IMR-90 (cell line): Measurements from ENCODE around the gene EDEM3. TPM values are rescaled to one million over a fixed set of nuclear protein-coding genes. Genes with fewer than 3 reads are reported as not detected.

Experiments used
- ATAC-seq: fragments of 200-7000 bp; cut with Tn5 transposase; 2 replicates; pipeline ENCODE4 v1.9.1; 2020; ENCODE audit warnings: low read depth, mild to moderate bottlenecking, moderate library complexity
- BruUV-seq: library from RNA; stranded (reverse); fragments of 400-500 nt; replicated peaks from 2 replicates; lab custom pipeline; 2021; lab: Mats Ljungman, UMichigan
- CTCF ChIA-PET: fragments of 300-600 bp; formaldehyde crosslinking; extraction: SDS; loops from one replicate; lab custom pipeline; 2021; ENCODE audit warnings: antibody characterized with exemption; lab: Yijun Ruan, JAX
- POLR2A ChIA-PET: fragments of 300-600 bp; sonication (Branson Sonifier 250); formaldehyde crosslinking; loops from one replicate; lab custom pipeline; 2022; ENCODE audit warnings: antibody characterized with exemption; ENCODE audit not compliant: unreplicated experiment; lab: Charles Lee
- DNase-seq: peaks from one replicate; pipeline ENCODE4 v3.0.0; 2013
- H2AFZ ChIP-seq: replicated peaks from 2 replicates; pipeline ENCODE3; 2013; ENCODE audit warnings: low read length, mild to moderate bottlenecking; ENCODE audit not compliant: poor library complexity
- H2AK5ac ChIP-seq: 2 replicates; pipeline ENCODE4 v1.6.1; 2013; ENCODE audit warnings: low read depth, low read length, inconsistent platforms
- H2AK9ac ChIP-seq: replicated peaks from 2 replicates; pipeline ENCODE3; 2013; ENCODE audit warnings: mild to moderate bottlenecking, low read depth, low read length, moderate library complexity; ENCODE audit not compliant: poor library complexity
- H2BK120ac ChIP-seq: 2 replicates; pipeline ENCODE4 v1.6.1; 2013; ENCODE audit warnings: low read depth, low read length, inconsistent platforms
- H2BK15ac ChIP-seq: 3 replicates; pipeline ENCODE4 v1.6.1; 2013; ENCODE audit warnings: low read depth, low read length, inconsistent platforms
- H2BK20ac ChIP-seq: 2 replicates; pipeline ENCODE4 v1.6.1; 2013; ENCODE audit warnings: low read depth, mild to moderate bottlenecking, inconsistent platforms, low read length, moderate library complexity
- H2BK5ac ChIP-seq: 2 replicates; pipeline ENCODE4 v1.6.1; 2013; ENCODE audit warnings: mild to moderate bottlenecking, low read depth, low read length, inconsistent platforms; ENCODE audit not compliant: poor library complexity, severe bottlenecking
- H3K14ac ChIP-seq: replicated peaks from 2 replicates; pipeline ENCODE4 v1.6.1; 2013; ENCODE audit warnings: low read depth, low read length, inconsistent platforms
- H3K18ac ChIP-seq: 2 replicates; pipeline ENCODE4 v1.6.1; 2013; ENCODE audit warnings: low read depth, low read length, control low read depth
- H3K23ac ChIP-seq: 2 replicates; pipeline ENCODE4 v1.6.1; 2013; ENCODE audit warnings: low read depth, low read length, inconsistent platforms
- H3K27ac ChIP-seq: 2 replicates; pipeline ENCODE4 v1.5.1; 2013; ENCODE audit warnings: mild to moderate bottlenecking, control low read depth, low read length; ENCODE audit not compliant: insufficient read depth
- H3K27me3 ChIP-seq: 2 replicates; pipeline ENCODE4 v1.6.1; 2013; ENCODE audit warnings: low read length; ENCODE audit not compliant: control insufficient read depth, insufficient read depth
- H3K36me3 ChIP-seq: 2 replicates; pipeline ENCODE4 v1.6.1; 2013; ENCODE audit warnings: low read length, mixed read lengths; ENCODE audit not compliant: control insufficient read depth, insufficient read depth
- H3K4ac ChIP-seq: 2 replicates; pipeline ENCODE4 v1.6.1; 2013; ENCODE audit warnings: low read depth, low read length, inconsistent platforms
- H3K4me1 ChIP-seq: 2 replicates; pipeline ENCODE4 v1.6.1; 2013; ENCODE audit warnings: low read length, mixed read lengths; ENCODE audit not compliant: control insufficient read depth, insufficient read depth
- H3K4me2 ChIP-seq: 2 replicates; pipeline ENCODE4 v1.6.1; 2013; ENCODE audit warnings: low read depth, mild to moderate bottlenecking, control low read depth, low read length, moderate library complexity
- H3K4me3 ChIP-seq: 2 replicates; pipeline ENCODE4 v1.5.1; 2013; ENCODE audit warnings: low read depth, mild to moderate bottlenecking, control low read depth, low read length, moderate library complexity; ENCODE audit not compliant: insufficient read depth
- H3K56ac ChIP-seq: 2 replicates; pipeline ENCODE4 v1.6.1; 2013; ENCODE audit warnings: low read length, inconsistent platforms; ENCODE audit not compliant: insufficient read depth; ENCODE audit errors: extremely low read depth
- H3K79me1 ChIP-seq, 2 experiments: 2 replicates each; pipeline ENCODE4 v1.6.1; 2013; ENCODE audit warnings: low read length in 2 of 2, inconsistent platforms in 1 of 2, low read depth in 1 of 2
- H3K9ac ChIP-seq: 2 replicates; pipeline ENCODE4 v1.6.1; 2013; ENCODE audit warnings: low read depth, low read length, control low read depth
- H3K9me1 ChIP-seq: 2 replicates; pipeline ENCODE4 v1.6.1; 2013; ENCODE audit warnings: low read length, inconsistent platforms; ENCODE audit not compliant: insufficient read depth
- H3K9me3 ChIP-seq: 2 replicates; pipeline ENCODE4 v1.6.1; 2013; ENCODE audit warnings: low read length; ENCODE audit not compliant: control insufficient read depth, insufficient read depth
- H4K20me1 ChIP-seq: 2 replicates; pipeline ENCODE4 v1.6.1; 2013; ENCODE audit warnings: low read length, inconsistent platforms; ENCODE audit not compliant: insufficient read depth
- H4K5ac ChIP-seq: 2 replicates; pipeline ENCODE4 v1.6.1; 2013; ENCODE audit warnings: mild to moderate bottlenecking, low read depth, low read length, control low read depth
- H4K8ac ChIP-seq, 2 experiments: 2 replicates each; pipeline ENCODE4 v1.6.1; 2013; ENCODE audit warnings: low read depth in 2 of 2, low read length in 2 of 2, control low read depth in 1 of 2, inconsistent platforms in 1 of 2
- H4K91ac ChIP-seq: 2 replicates; pipeline ENCODE4 v1.6.1; 2013; ENCODE audit warnings: low read depth, low read length, inconsistent platforms; ENCODE audit not compliant: insufficient read depth
- BHLHE40 ChIP-seq: fragments of 150-350 bp; IDR thresholded peaks from 2 replicates; pipeline ENCODE4 v1.6.1; 2016; ENCODE audit warnings: mild to moderate bottlenecking, low read depth, low read length
- CEBPB ChIP-seq: IDR thresholded peaks from 2 replicates; pipeline ENCODE4 v1.6.1; 2012; ENCODE audit warnings: low read depth, low read length, improper control_type of control experiment
- CHD1 ChIP-seq: IDR thresholded peaks from 2 replicates; pipeline ENCODE4 v1.6.1; 2012; ENCODE audit warnings: low read depth, low read length, improper control_type of control experiment
- CTCF ChIP-seq: conservative IDR thresholded peaks from 2 replicates; pipeline ENCODE4 v1.5.1; 2012; ENCODE audit warnings: mild to moderate bottlenecking, low read depth, low read length, improper control_type of control experiment
- ELK1 ChIP-seq: fragments of 150-350 bp; IDR thresholded peaks from 2 replicates; pipeline ENCODE4 v1.6.1; 2016; ENCODE audit warnings: low read depth, mild to moderate bottlenecking, low read length, moderate library complexity, borderline replicate concordance
- FOS ChIP-seq: fragments of 150-350 bp; IDR thresholded peaks from 2 replicates; pipeline ENCODE4 v1.6.1; 2016; ENCODE audit warnings: low read depth, low read length
- MAFK ChIP-seq: IDR thresholded peaks from 2 replicates; pipeline ENCODE4 v1.6.1; 2012; ENCODE audit warnings: low read depth, low read length, improper control_type of control experiment
- MAZ ChIP-seq: IDR thresholded peaks from 2 replicates; pipeline ENCODE4 v1.6.1; 2012; ENCODE audit warnings: low read depth, mild to moderate bottlenecking, low read length, improper control_type of control experiment, moderate library complexity, borderline replicate concordance
- MXI1 ChIP-seq: IDR thresholded peaks from 2 replicates; pipeline ENCODE4 v1.6.1; 2012; ENCODE audit warnings: low read depth, mild to moderate bottlenecking, low read length, moderate library complexity, borderline replicate concordance
- NFE2L2 ChIP-seq: fragments of 150-350 bp; IDR thresholded peaks from 2 replicates; pipeline ENCODE4 v1.6.1; 2016; ENCODE audit warnings: low read depth, mild to moderate bottlenecking, low read length
- POLR2A ChIP-seq: IDR thresholded peaks from 2 replicates; pipeline ENCODE4 v1.6.1; 2012; ENCODE audit warnings: mild to moderate bottlenecking, low read depth, low read length
- RAD21 ChIP-seq: IDR thresholded peaks from 2 replicates; pipeline ENCODE4 v1.6.1; 2012; ENCODE audit warnings: low read length, improper control_type of control experiment
- RCOR1 ChIP-seq: IDR thresholded peaks from 2 replicates; pipeline ENCODE4 v1.6.1; 2012; ENCODE audit warnings: mild to moderate bottlenecking, low read length, improper control_type of control experiment; ENCODE audit not compliant: insufficient replicate concordance
- RFX5 ChIP-seq: IDR thresholded peaks from 2 replicates; pipeline ENCODE4 v1.8.0; 2012; ENCODE audit warnings: low read depth, mild to moderate bottlenecking, low read length, moderate library complexity
- SMC3 ChIP-seq: fragments of 150-350 bp; IDR thresholded peaks from 2 replicates; pipeline ENCODE4 v1.6.1; 2016; ENCODE audit warnings: low read depth, mild to moderate bottlenecking, antibody characterized with exemption, low read length, moderate library complexity
- USF2 ChIP-seq: fragments of 150-350 bp; IDR thresholded peaks from 2 replicates; pipeline ENCODE4 v1.6.1; 2017; ENCODE audit warnings: mild to moderate bottlenecking, antibody characterized with exemption, low read length, low read depth
- WGBS, 2 experiments: methylation state at CpG; one replicate each; pipeline versions ENCODE4 v1.1.5 to v1.1.7; 2013; ENCODE audit warnings: missing lambda C conversion rate in 2 of 2; ENCODE audit not compliant: insufficient read length in 1 of 2; ENCODE audit errors: extremely low coverage in 2 of 2; 5-methylcytosine and 5-hydroxymethylcytosine counted together
- dilution Hi-C: fragments of 300-500 bp; cut with HindIII; formaldehyde crosslinking; loops from one replicate; pipeline ENCODE4 v1.14.3; 2018; ENCODE audit warnings: low sequenced_read_pairs; ENCODE audit not compliant: unreplicated experiment
- in situ Hi-C: fragments of 300-500 bp; cut with MboI; formaldehyde crosslinking; loops from 3 replicates; pipeline ENCODE4 v1.14.3; 2019; ENCODE audit warnings: low sequenced_read_pairs, inconsistent platforms, mixed read lengths
- intact Hi-C: fragments of 100-400 bp; cut with micrococcal nuclease; formaldehyde crosslinking; loops from 2 replicates; pipeline ENCODE4 v1.10.0; 2022
- polyA plus RNA-seq, 3 experiments: library from polyadenylated mRNA; depleted of rRNA; stranded (reverse); fragments of >200 nt; gene quantifications; 2 replicates each; pipeline ENCODE4 v1.2.3, GENCODE V29; 2012; ENCODE audit warnings: low replicate concordance in 1 of 3
- total RNA-seq: library from RNA; depleted of rRNA; stranded (reverse); fragments of >200 nt; gene quantifications from 2 replicates; pipeline ENCODE4 v1.2.3, GENCODE V29; 2012

The EDEM3 gene
- total and polyA plus RNA-seq, 2 of the 4 experiments (the other 2 are of a cell fraction), result 17.5 to 29.9 TPM

- H3K4ac ChIP-seq, result no peak overlapping the region
- no peak overlapping the region for H2BK15ac ChIP-seq
- no peaks in the 10 kb centered on the region for H3K9me3 ChIP-seq
- H3K18ac ChIP-seq, result no peak overlapping the region
- peaks cover 8% of the 10 kb centered on the region for H3K36me3 ChIP-seq
- DNase-seq (peak; percentile 5), ATAC-seq (peak; percentile 68)
- H3K4me1 ChIP-seq, result no peaks in the 10 kb centered on the region
- intact Hi-C loops, result no loop called here
- CTCF ChIA-PET, result no interaction called here
- dilution Hi-C loops, result no loop called here
- H3K27me3 ChIP-seq, result no peaks in the 10 kb centered on the region
- no peak overlapping the region for H3K4me3 ChIP-seq
- H2AK9ac ChIP-seq, result no peak overlapping the region
- no peak overlapping the region for H2AK5ac ChIP-seq
- BruUV-seq, result no TSS peak
- POLR2A ChIA-PET, result no interaction called here
- H2BK20ac ChIP-seq, result no peak overlapping the region
- no peaks in the 10 kb centered on the region for H4K20me1 ChIP-seq
- H4K8ac ChIP-seq, result no peak overlapping the region
- no peak overlapping the region for H4K5ac ChIP-seq
- no peak overlapping the region for H3K27ac ChIP-seq
- H2BK5ac ChIP-seq, result no peak overlapping the region
- no peak overlapping the region for H3K23ac ChIP-seq
- no peak overlapping the region for H3K56ac ChIP-seq
- no peaks in the 10 kb centered on the region; the same call in 1 of the 2 replicates for H3K9me1 ChIP-seq
- no peak overlapping the region for H2AFZ ChIP-seq
- no peak overlapping the region for H3K9ac ChIP-seq
- no peak overlapping the region for H2BK120ac ChIP-seq
- no CpG with 5 or more reads among the region's 2 CpGs for WGBS, 2 experiments
- no peaks in the 10 kb centered on the region for H3K79me1 ChIP-seq
- in situ Hi-C loops, result loop anchor here (25.0 kb wide), 2 partner anchors 1646 to 1829 kb away; no protein-coding TSS in a partner anchor
- TF ChIP-seq POLR2A (no peak), SMC3 (no peak), CEBPB (no peak), CTCF (no peak), MAFK (no peak), USF2 (no peak), RCOR1 (no peak), MXI1 (no peak), NFE2L2 (no peak), MAZ (no peak), RAD21 (no peak), BHLHE40 (no peak), RFX5 (no peak), CHD1 (no peak), ELK1 (no peak), FOS (no peak)
- no peak overlapping the region for H3K14ac ChIP-seq
- H3K4me2 ChIP-seq, result no peak overlapping the region
- H4K91ac ChIP-seq, result no peak overlapping the region
Observed at GRCh38 chr1:184716158-184716557, 38.5 kb downstream of the EDEM3 start.
